GM12878 (cell line): ENCODE data around the gene SLC1A2. TPM values are rescaled to one million over a fixed set of nuclear protein-coding genes. Genes with fewer than 3 reads are reported as not detected.

Experiments
- ATAC-seq: fragments of 200-7000 bp; cut with Tn5 transposase; 3 replicates; pipeline ENCODE4 v1.9.1; 2020; ENCODE audit warnings: mild to moderate bottlenecking, moderate library complexity
- BruUV-seq: library from RNA; stranded (reverse); fragments of 400-500 nt; replicated peaks from 2 replicates; lab custom pipeline; 2021; lab: Mats Ljungman, UMichigan
- CTCF ChIA-PET: fragments of 300-600 bp; sonication (Branson Sonifier 250); formaldehyde crosslinking; extraction: SDS; loops from one replicate; lab custom pipeline; 2021; ENCODE audit warnings: inconsistent platforms; lab: Yijun Ruan, JAX
- POLR2A ChIA-PET: fragments of 350-600 bp; formaldehyde crosslinking; extraction: SDS; loops from one replicate; lab custom pipeline; 2021; ENCODE audit warnings: inconsistent platforms; lab: Charles Lee
- RAD21 ChIA-PET: fragments of 300-600 bp; sonication (Branson Sonifier 250); formaldehyde crosslinking; loops from one replicate; lab custom pipeline; 2023; ENCODE audit warnings: antibody characterized with exemption; ENCODE audit not compliant: unreplicated experiment; lab: Charles Lee
- SMC1A ChIA-PET: fragments of 300-600 bp; sonication (Branson Sonifier 250); formaldehyde crosslinking; loops from one replicate; lab custom pipeline; 2023; ENCODE audit not compliant: unreplicated experiment, uncharacterized antibody; lab: Charles Lee
- DNase-seq: peaks from one replicate; pipeline ENCODE4 v3.0.0-alpha.2; 2011; ENCODE audit warnings: low read depth, low spot score
- FAIRE-seq: peaks from 3 replicates; lab custom pipeline; 2011; peaks lifted over from hg19 to GRCh38; lab: Jason Lieb, UNC
- H2AFZ ChIP-seq: 2 replicates; pipeline ENCODE4 v1.6.0; 2011; ENCODE audit warnings: low read depth, low read length, control low read depth; ENCODE audit not compliant: control insufficient read depth
- H3K27ac ChIP-seq: 2 replicates; pipeline ENCODE4 v1.5.1; 2011; ENCODE audit warnings: control low read depth; ENCODE audit not compliant: control insufficient read depth, insufficient read depth
- H3K27me3 ChIP-seq, 2 experiments: replicated peaks in 1 of 2; 2 replicates each; pipeline versions ENCODE4 v1.6.0 to v1.6.1; 2011; ENCODE audit warnings: low read length in 1 of 2; ENCODE audit not compliant: control insufficient read depth in 2 of 2, insufficient read depth in 2 of 2
- H3K36me3 ChIP-seq, 2 experiments: 2 replicates each; pipeline ENCODE4 v1.5.1; 2011; ENCODE audit warnings: low read length in 1 of 2; ENCODE audit not compliant: control insufficient read depth in 2 of 2, insufficient read depth in 2 of 2
- H3K4me1 ChIP-seq: 2 replicates; pipeline ENCODE4 v1.6.1; 2011; ENCODE audit warnings: mild to moderate bottlenecking, low read length, moderate library complexity, mixed read lengths; ENCODE audit not compliant: control insufficient read depth, insufficient read depth
- H3K4me2 ChIP-seq: 2 replicates; pipeline ENCODE4 v1.6.0; 2011; ENCODE audit warnings: control low read depth; ENCODE audit not compliant: control insufficient read depth, insufficient read depth
- H3K4me3 ChIP-seq: fragments of 200-600 bp; sonication (generic); 2 replicates; pipeline ENCODE4 v1.5.1; 2016
- H3K79me2 ChIP-seq: 2 replicates; pipeline ENCODE4 v1.6.0; 2011; ENCODE audit warnings: low read length; ENCODE audit not compliant: control insufficient read depth, insufficient read depth
- H3K9ac ChIP-seq: 2 replicates; pipeline ENCODE4 v1.8.0; 2011; ENCODE audit warnings: low read length, control low read depth, mixed read lengths; ENCODE audit not compliant: control insufficient read depth, insufficient read depth
- H3K9me3 ChIP-seq: replicated peaks from 3 replicates; pipeline ENCODE4 v1.5.1; 2011; ENCODE audit warnings: mild to moderate bottlenecking, low read length; ENCODE audit not compliant: control insufficient read depth, insufficient read depth
- H4K20me1 ChIP-seq: 2 replicates; pipeline ENCODE4 v1.6.0; 2011; ENCODE audit not compliant: control insufficient read depth, insufficient read depth
- CHD4 ChIP-seq: fragments of 200-600 bp; sonication (generic); IDR thresholded peaks from 2 replicates; pipeline ENCODE4 v1.6.1; 2016; ENCODE audit warnings: mild to moderate bottlenecking
- HDAC2 ChIP-seq: fragments of 200-600 bp; sonication (generic); IDR thresholded peaks from 2 replicates; pipeline ENCODE4 v1.6.1; 2017
- MEF2A ChIP-seq: IDR thresholded peaks from 2 replicates; pipeline ENCODE4 v1.6.1; 2011; ENCODE audit warnings: low read depth, mild to moderate bottlenecking, low read length, moderate library complexity; ENCODE audit not compliant: insufficient read depth
- MXI1 ChIP-seq: fragments of 150-350 bp; IDR thresholded peaks from 2 replicates; pipeline ENCODE4 v1.6.1; 2011; ENCODE audit warnings: low read depth, mild to moderate bottlenecking, inconsistent platforms, low read length, improper control_type of control experiment
- NFYB ChIP-seq: IDR thresholded peaks from 2 replicates; pipeline ENCODE4 v1.6.1; 2011; ENCODE audit warnings: low read depth, mild to moderate bottlenecking, low read length, improper control_type of control experiment, moderate library complexity; ENCODE audit not compliant: insufficient read depth
- PML ChIP-seq: IDR thresholded peaks from 2 replicates; pipeline ENCODE4 v1.6.1; 2012; ENCODE audit warnings: low read length, inconsistent platforms
- SMARCA5 ChIP-seq: fragments of 450-650 bp; IDR thresholded peaks from 2 replicates; pipeline ENCODE4 v1.6.1; 2017; ENCODE audit warnings: mild to moderate bottlenecking
- STAT1 ChIP-seq: fragments of 450-650 bp; conservative IDR thresholded peaks from 2 replicates; pipeline ENCODE4 v1.6.1; 2014; ENCODE audit warnings: antibody characterized with exemption, mild to moderate bottlenecking
- TARDBP ChIP-seq: IDR thresholded peaks from 2 replicates; pipeline ENCODE4 v1.6.1; 2016; ENCODE audit warnings: borderline replicate concordance
- WGBS: methylation state at CpG from one replicate; pipeline ENCODE4 v1.1.6; 2016; ENCODE audit warnings: low lambda C conversion rate; ENCODE audit not compliant: insufficient replicate concordance, insufficient coverage; ENCODE audit errors: missing lambda C conversion rate; 5-methylcytosine and 5-hydroxymethylcytosine counted together
- in situ Hi-C: fragments of 300-500 bp; cut with MboI; formaldehyde crosslinking; loops from 9 replicates; pipeline ENCODE4 v1.14.3; 2018; ENCODE audit warnings: mixed read lengths
- intact Hi-C: fragments of 100-400 bp; cut with micrococcal nuclease; formaldehyde crosslinking; loops from one replicate; pipeline ENCODE4 v1.14.2; 2022; ENCODE audit not compliant: unreplicated experiment
- polyA plus RNA-seq, 11 experiments: library from polyadenylated mRNA; depleted of rRNA in 4 of 11; unstranded in 6 of 11; stranded (reverse) in 5 of 11; fragments of >200 nt; fragmentation: Nextera tagmentation in 4 of 11; fragmentation: Illumina TruSeq in 1 of 11; extraction: Ambion mirVana in 4 of 11; extraction: Trizol in 1 of 11; gene quantifications; 1 replicate in 1 of 11; 2 replicates in 10 of 11; pipeline versions ENCODE4 v1.2.1 to v1.2.3, GENCODE V29; 2011 to 2016; ENCODE audit warnings: inconsistent platforms in 2 of 11, missing spikeins in 2 of 11, low read depth in 1 of 11
- total RNA-seq, 4 experiments: library from RNA; depleted of rRNA in 3 of 4; stranded (reverse); fragments of >200 nt in 3 of 4; fragmentation: Illumina TruSeq in 1 of 4; extraction: Trizol in 1 of 4; gene quantifications; 2 replicates each; pipeline versions ENCODE4 v1.2.1 to v1.2.3, GENCODE V29; 2013 to 2021
- TF ChIP-seq, protein P1 (sequence below): fragments of 450-650 bp; IDR thresholded peaks from 2 replicates; pipeline ENCODE4 v1.6.1; 2017; ENCODE audit warnings: antibody characterized with exemption, mild to moderate bottlenecking, moderate library complexity
- TF ChIP-seq, protein P2 (sequence below): fragments of 450-650 bp; IDR thresholded peaks from 2 replicates; pipeline ENCODE4 v1.6.1; 2017; ENCODE audit warnings: mild to moderate bottlenecking
- TF ChIP-seq, protein P3 (sequence below): fragments of 450-650 bp; formaldehyde crosslinking; IDR thresholded peaks from 2 replicates; pipeline ENCODE4 v1.4.0; 2020; ENCODE audit warnings: mild to moderate bottlenecking, moderate library complexity
- TF ChIP-seq, protein P4 (sequence below): IDR thresholded peaks from 2 replicates; pipeline ENCODE4 v1.6.1; 2011; ENCODE audit warnings: low read depth, mild to moderate bottlenecking, low read length, moderate library complexity, borderline replicate concordance; ENCODE audit errors: extremely low read depth

SLC1A2 gene
- total and polyA plus RNA-seq, 10 of the 15 experiments (the other 5 are each of a cell fraction or from before 2014, with no cell fraction given): 0.01 to 0.84 (median 0.22) TPM; not detected in 1

DNA sequence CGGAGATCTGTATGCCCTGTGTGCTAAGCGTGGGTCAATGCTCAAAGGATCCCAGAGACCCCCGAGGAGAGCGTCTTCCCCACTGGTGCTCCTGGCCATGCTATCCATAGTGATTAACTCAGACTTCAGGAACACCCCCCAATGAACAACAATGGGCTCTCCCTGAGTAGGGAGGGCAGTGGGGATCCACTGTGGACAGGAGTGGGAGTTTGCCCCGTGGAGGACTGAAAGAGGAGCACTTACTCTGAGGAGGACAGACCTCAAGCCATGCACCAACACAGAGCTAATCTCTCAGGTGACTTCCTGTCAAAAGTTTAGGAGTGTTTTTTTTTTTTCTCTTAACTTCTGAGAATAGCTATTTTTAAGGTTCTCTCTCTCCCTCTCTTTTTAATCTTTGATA, 24.4 kb downstream of the SLC1A2 start (continued):
- TF ChIP-seq, protein P1, sequence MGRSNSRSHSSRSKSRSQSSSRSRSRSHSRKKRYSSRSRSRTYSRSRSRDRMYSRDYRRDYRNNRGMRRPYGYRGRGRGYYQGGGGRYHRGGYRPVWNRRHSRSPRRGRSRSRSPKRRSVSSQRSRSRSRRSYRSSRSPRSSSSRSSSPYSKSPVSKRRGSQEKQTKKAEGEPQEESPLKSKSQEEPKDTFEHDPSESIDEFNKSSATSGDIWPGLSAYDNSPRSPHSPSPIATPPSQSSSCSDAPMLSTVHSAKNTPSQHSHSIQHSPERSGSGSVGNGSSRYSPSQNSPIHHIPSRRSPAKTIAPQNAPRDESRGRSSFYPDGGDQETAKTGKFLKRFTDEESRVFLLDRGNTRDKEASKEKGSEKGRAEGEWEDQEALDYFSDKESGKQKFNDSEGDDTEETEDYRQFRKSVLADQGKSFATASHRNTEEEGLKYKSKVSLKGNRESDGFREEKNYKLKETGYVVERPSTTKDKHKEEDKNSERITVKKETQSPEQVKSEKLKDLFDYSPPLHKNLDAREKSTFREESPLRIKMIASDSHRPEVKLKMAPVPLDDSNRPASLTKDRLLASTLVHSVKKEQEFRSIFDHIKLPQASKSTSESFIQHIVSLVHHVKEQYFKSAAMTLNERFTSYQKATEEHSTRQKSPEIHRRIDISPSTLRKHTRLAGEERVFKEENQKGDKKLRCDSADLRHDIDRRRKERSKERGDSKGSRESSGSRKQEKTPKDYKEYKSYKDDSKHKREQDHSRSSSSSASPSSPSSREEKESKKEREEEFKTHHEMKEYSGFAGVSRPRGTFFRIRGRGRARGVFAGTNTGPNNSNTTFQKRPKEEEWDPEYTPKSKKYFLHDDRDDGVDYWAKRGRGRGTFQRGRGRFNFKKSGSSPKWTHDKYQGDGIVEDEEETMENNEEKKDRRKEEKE: no peak
- TF ChIP-seq MXI1 (no peak), NFYB (no peak)

DNA sequence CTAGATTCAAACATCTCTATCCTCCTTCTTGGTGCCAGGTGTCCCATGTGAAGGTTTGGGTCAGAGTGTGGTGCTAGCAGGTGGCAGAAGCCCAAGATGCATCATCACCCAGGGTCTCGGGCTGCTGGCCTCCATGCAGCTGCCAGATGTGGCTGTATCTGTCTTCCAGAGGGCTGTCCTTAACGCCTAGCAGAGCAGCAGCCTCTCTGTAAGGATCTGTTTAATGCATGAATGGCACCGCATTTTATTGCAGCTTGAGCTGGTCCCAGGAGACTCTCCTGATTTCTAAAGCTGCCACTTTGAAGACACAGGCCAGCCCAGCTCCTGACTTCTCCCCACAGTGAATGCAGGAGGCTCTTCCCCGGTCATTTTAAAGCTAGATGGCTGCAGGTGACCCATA, 26.3 kb downstream of the SLC1A2 start:
- no peak overlapping the region for H3K9ac ChIP-seq
- in situ Hi-C loops: loop anchor here (5.0 to 10.0 kb wide), 3 partner anchors 396 to 878 kb away; partner anchors contain the start of gene ELF5
- BruUV-seq: no TSS peak
- intact Hi-C loops: loop anchor here (5.0 kb wide), 4 partner anchors 306 to 881 kb away; partner anchors contain the start of gene ELF5
- SMC1A ChIA-PET: interaction anchor here (0.8 to 7.6 kb wide), 11 partner anchors 89 to 881 kb away, joined by 3 to 110 read pairs (median 8); no protein-coding TSS in a partner anchor
- no peaks in the 10 kb centered on the region for H3K79me2 ChIP-seq
- DNase-seq: no peak
- H3K4me3 ChIP-seq: no peak overlapping the region
- peaks cover 25% of the 10 kb centered on the region for H3K4me1 ChIP-seq
- no peaks in the 10 kb centered on the region for H3K36me3 ChIP-seq
- no peaks in the 10 kb centered on the region for H4K20me1 ChIP-seq
- H2AFZ ChIP-seq: no peak overlapping the region
- RAD21 ChIA-PET: interaction anchor here (1.3 to 7.6 kb wide), 5 partner anchors 88 to 500 kb away, joined by 3 to 100 read pairs (median 4); no protein-coding TSS in a partner anchor
- POLR2A ChIA-PET: no interaction called here
- CTCF ChIA-PET: interaction anchor here (0.6 to 7.3 kb wide), 14 partner anchors 8 to 807 kb away, joined by 3 to 172 read pairs (median 14); no protein-coding TSS in a partner anchor
- no peak for ATAC-seq
- WGBS: 24% methylated on average over 4 of the region's 4 CpGs
- FAIRE-seq: no peak
- no peaks in the 10 kb centered on the region; a peak in 1 of 4 replicates for H3K27me3 ChIP-seq
- no peak overlapping the region for H3K4me2 ChIP-seq
- no peaks in the 10 kb centered on the region for H3K9me3 ChIP-seq
- no peak overlapping the region for H3K27ac ChIP-seq
- TF ChIP-seq MEF2A (no peak), PML (no peak), CHD4 (no peak), HDAC2 (no peak), SMARCA5 (no peak), STAT1 (no peak), TARDBP (no peak)
- TF ChIP-seq, protein P2, sequence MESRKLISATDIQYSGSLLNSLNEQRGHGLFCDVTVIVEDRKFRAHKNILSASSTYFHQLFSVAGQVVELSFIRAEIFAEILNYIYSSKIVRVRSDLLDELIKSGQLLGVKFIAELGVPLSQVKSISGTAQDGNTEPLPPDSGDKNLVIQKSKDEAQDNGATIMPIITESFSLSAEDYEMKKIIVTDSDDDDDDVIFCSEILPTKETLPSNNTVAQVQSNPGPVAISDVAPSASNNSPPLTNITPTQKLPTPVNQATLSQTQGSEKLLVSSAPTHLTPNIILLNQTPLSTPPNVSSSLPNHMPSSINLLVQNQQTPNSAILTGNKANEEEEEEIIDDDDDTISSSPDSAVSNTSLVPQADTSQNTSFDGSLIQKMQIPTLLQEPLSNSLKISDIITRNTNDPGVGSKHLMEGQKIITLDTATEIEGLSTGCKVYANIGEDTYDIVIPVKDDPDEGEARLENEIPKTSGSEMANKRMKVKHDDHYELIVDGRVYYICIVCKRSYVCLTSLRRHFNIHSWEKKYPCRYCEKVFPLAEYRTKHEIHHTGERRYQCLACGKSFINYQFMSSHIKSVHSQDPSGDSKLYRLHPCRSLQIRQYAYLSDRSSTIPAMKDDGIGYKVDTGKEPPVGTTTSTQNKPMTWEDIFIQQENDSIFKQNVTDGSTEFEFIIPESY: no peak
- TF ChIP-seq, protein P3, sequence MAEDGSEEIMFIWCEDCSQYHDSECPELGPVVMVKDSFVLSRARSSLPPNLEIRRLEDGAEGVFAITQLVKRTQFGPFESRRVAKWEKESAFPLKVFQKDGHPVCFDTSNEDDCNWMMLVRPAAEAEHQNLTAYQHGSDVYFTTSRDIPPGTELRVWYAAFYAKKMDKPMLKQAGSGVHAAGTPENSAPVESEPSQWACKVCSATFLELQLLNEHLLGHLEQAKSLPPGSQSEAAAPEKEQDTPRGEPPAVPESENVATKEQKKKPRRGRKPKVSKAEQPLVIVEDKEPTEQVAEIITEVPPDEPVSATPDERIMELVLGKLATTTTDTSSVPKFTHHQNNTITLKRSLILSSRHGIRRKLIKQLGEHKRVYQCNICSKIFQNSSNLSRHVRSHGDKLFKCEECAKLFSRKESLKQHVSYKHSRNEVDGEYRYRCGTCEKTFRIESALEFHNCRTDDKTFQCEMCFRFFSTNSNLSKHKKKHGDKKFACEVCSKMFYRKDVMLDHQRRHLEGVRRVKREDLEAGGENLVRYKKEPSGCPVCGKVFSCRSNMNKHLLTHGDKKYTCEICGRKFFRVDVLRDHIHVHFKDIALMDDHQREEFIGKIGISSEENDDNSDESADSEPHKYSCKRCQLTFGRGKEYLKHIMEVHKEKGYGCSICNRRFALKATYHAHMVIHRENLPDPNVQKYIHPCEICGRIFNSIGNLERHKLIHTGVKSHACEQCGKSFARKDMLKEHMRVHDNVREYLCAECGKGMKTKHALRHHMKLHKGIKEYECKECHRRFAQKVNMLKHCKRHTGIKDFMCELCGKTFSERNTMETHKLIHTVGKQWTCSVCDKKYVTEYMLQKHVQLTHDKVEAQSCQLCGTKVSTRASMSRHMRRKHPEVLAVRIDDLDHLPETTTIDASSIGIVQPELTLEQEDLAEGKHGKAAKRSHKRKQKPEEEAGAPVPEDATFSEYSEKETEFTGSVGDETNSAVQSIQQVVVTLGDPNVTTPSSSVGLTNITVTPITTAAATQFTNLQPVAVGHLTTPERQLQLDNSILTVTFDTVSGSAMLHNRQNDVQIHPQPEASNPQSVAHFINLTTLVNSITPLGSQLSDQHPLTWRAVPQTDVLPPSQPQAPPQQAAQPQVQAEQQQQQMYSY (CRISPR knock-in tag): no peak
- TF ChIP-seq, protein P4, sequence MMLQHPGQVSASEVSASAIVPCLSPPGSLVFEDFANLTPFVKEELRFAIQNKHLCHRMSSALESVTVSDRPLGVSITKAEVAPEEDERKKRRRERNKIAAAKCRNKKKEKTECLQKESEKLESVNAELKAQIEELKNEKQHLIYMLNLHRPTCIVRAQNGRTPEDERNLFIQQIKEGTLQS: no peak
